SK-N-SH treated with all-trans-retinoic acid at 6 μM for 48 hours (cell line): ENCODE results near the gene BMERB1.
A peak's percentile ranks its signal among the peaks of the same experiment; 100 is the strongest.

ENCODE experiments used
- ARNTL ChIP-seq: fragments of 450-650 bp; formaldehyde crosslinking; IDR thresholded peaks from 2 replicates; pipeline ENCODE4 v1.5.0; 2020; ENCODE audit warnings: low read depth, mild to moderate bottlenecking, moderate library complexity, borderline replicate concordance
- ESRRG ChIP-seq: fragments of 250-450 bp; sonication (Bioruptor Pico); IDR thresholded peaks from 2 replicates; pipeline ENCODE4 v1.6.1; 2021; ENCODE audit warnings: mild to moderate bottlenecking
- ISL1 ChIP-seq: fragments of 250-450 bp; sonication (Bioruptor Pico); IDR thresholded peaks from 2 replicates; pipeline ENCODE4 v2.1.2; 2022; ENCODE audit warnings: mild to moderate bottlenecking, moderate library complexity
- PATZ1 ChIP-seq: fragments of 250-450 bp; sonication (Bioruptor Pico); IDR thresholded peaks from 2 replicates; pipeline ENCODE4 v1.8.0; 2020; ENCODE audit warnings: mild to moderate bottlenecking, moderate library complexity, borderline replicate concordance
- SNAI2 ChIP-seq: fragments of 250-450 bp; sonication (Bioruptor Pico); IDR thresholded peaks from 2 replicates; pipeline ENCODE4 v1.5.0; 2020; ENCODE audit warnings: mild to moderate bottlenecking, moderate library complexity
- TCF4 ChIP-seq: fragments of 250-450 bp; sonication (Bioruptor Pico); IDR thresholded peaks from 2 replicates; pipeline ENCODE4 v1.8.0; 2021; ENCODE audit warnings: mild to moderate bottlenecking, moderate library complexity, borderline replicate concordance
- ZFP3 ChIP-seq: fragments of 250-450 bp; sonication (Bioruptor Pico); IDR thresholded peaks from 2 replicates; pipeline ENCODE4 v1.5.0; 2020; ENCODE audit warnings: mild to moderate bottlenecking, moderate library complexity
- ZFP30 ChIP-seq: fragments of 450-650 bp; formaldehyde crosslinking; IDR thresholded peaks from 2 replicates; pipeline ENCODE4 v1.5.0; 2022; ENCODE audit warnings: mild to moderate bottlenecking, moderate library complexity
- ZNF70 ChIP-seq: fragments of 450-650 bp; formaldehyde crosslinking; IDR thresholded peaks from 2 replicates; pipeline ENCODE4 v1.5.0; 2020; ENCODE audit warnings: mild to moderate bottlenecking, moderate library complexity
- ZNF8 ChIP-seq: fragments of 450-650 bp; formaldehyde crosslinking; IDR thresholded peaks from 2 replicates; pipeline ENCODE4 v1.5.0; 2020; ENCODE audit warnings: mild to moderate bottlenecking, moderate library complexity

DNA sequence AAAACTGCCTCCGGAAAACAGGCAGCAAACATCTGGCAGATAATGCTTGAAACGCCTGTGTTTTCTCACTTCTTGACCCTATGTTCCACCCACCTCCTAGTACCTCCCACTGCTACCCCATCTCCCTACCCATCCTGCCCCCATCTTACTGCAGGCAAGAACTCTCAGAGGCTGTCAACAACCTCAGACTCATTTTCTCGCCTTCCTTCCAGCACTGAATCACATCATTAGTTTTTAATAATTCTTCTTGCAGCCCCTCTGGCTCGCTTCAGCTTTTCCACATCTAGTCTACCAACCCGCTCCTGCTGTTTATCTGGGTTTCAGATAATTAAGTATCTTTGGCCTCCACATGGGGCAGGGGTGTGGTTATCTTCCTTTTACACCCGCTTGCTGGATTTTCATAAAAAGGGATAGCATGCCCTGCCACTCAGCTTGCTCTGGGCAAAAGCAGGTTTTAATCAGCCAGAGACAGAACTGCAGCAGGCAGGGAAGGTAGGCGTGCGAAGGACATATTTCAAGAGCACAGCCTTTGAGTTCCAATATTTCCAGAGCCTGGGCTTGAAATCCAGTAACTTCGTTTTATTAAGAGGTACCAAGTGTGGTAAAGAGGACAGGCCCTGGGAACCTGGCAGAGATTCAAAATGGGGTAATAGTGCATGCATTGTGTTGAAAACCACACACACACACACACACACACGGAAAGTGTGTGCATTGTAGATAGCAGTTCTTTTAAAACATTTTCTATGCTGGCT, 87.5 kb downstream of the BMERB1 start:
- TF ChIP-seq PATZ1, result no peak
- TF ChIP-seq ZNF8 (CRISPR knock-in tag), result no peak
- TF ChIP-seq TCF4 (CRISPR knock-in tag), result peak; percentile 33; the same call in 1 of the 2 replicates
- TF ChIP-seq ZNF70 (CRISPR knock-in tag), result no peak
- no peak for TF ChIP-seq ARNTL (CRISPR knock-in tag)
- TF ChIP-seq ESRRG (CRISPR knock-in tag), result no peak
- TF ChIP-seq SNAI2 (CRISPR knock-in tag), result no peak
- TF ChIP-seq ZFP3 (CRISPR knock-in tag), result no peak
- no peak for TF ChIP-seq ISL1
- no peak for TF ChIP-seq ZFP30 (CRISPR knock-in tag)
